ENCODE data around the gene SLC7A11.

Gene SLC7A11

GRCh38 chr4:138252551-138252950, 10.4 kb upstream of the SLC7A11 start:
- POLR2A ChIA-PET: no interaction called here
- TF ChIP-seq FOXM1 (IDR thresholded peaks at IDR 0.05; ENCODE audit: borderline replicate concordance) (no peak), BHLHE40 (IDR thresholded peaks at IDR 0.05; ENCODE audit: borderline replicate concordance) (no peak)
- DNase-seq (ENCODE audit: extremely low spot score): no peak
- CTCF ChIA-PET: no interaction called here

DNA sequence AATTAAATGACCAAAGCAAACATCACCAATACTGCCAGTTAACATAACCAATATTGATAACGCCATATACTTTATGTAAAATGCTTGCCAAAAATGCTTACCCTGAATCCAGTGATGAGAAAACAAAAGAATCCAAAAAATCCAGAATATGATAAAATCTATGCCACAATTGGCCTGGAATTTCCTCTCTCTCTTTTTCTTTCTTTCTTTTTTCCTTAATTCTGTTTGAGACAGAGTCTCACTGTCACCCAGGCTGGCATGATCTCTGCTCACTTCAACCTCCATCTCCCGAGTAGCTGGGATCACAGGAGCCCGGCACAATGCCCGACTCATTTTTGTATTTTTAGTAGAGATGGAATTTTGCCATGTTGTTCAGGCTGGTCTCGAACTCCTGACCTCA, 9.8 kb upstream of the SLC7A11 start:
- CTCF ChIA-PET: no interaction called here
- POLR2A ChIA-PET: no interaction called here
- DNase-seq (ENCODE audit: extremely low spot score): no peak
- TF ChIP-seq FOXM1 (IDR thresholded peaks at IDR 0.05; ENCODE audit: borderline replicate concordance) (no peak), FOXK2 (IDR thresholded peaks at IDR 0.05) (no peak), SUZ12 (IDR thresholded peaks at IDR 0.05) (no peak)

DNA sequence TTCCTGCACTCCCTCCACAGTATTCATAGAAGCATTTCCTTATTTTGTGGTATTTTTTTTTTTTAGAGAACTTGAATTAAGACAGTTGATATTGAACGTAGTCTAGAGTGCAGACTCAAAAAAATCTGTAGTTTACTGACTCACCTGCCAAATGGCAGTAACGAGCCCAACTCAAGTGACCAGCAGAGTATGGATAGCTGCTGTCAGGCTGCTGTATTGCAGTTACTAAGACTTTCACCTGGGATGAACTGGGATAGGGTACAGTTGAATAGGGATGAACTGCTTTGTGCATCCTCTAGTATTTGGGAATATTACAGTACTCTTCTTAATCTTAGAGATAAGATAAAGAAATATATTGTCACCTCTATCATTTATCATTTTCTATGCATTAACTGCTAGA, 7.0 kb upstream of the SLC7A11 start:
- ChIA-PET CTCF (no interaction called here), POLR2A (no interaction called here)
- no peak for TF ChIP-seq SP1 (IDR thresholded peaks at IDR 0.05)
- TF ChIP-seq FOXK2 (IDR thresholded peaks at IDR 0.05): no peak
- no peak for TF ChIP-seq BHLHE40 (IDR thresholded peaks at IDR 0.05; ENCODE audit: borderline replicate concordance)
- TF ChIP-seq FOXA1 (IDR thresholded peaks at IDR 0.05): no peak
- no peak for TF ChIP-seq HDGF (IDR thresholded peaks at IDR 0.05; ENCODE audit: borderline replicate concordance)
- no peak for TF ChIP-seq L3MBTL2 (conservative IDR thresholded peaks at IDR 0.05)
- no peak for TF ChIP-seq LEF1 (IDR thresholded peaks at IDR 0.05; ENCODE audit: borderline replicate concordance)
- no peak for TF ChIP-seq SUZ12 (IDR thresholded peaks at IDR 0.05)
- no peak for TF ChIP-seq ARNT (IDR thresholded peaks at IDR 0.05)
- DNase-seq (ENCODE audit: extremely low spot score): no peak

DNA sequence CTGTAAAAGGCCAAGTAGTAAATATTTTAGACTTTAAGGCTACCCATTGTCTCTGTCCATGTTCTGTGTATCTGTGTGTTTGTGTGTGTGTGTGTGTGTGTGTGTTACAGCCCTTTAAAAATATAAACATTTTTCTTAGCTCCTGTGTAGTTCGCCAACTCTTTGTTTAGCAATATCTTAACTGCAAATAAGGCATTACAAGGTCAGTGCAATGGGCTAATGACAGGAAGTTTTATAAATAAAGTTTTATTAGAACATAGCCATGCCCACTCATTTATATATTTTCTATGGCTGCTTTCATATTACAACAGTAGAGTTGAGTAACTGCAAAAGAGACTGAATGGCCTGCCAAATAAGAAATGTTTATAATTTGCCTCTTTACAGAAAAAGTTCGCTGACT, 5.9 kb upstream of the SLC7A11 start:
- no peak for DNase-seq (ENCODE audit: extremely low spot score)
- TF ChIP-seq ELF4 (IDR thresholded peaks at IDR 0.05) (no peak), HDGF (IDR thresholded peaks at IDR 0.05; ENCODE audit: borderline replicate concordance) (no peak), ARNT (IDR thresholded peaks at IDR 0.05) (no peak), PKNOX1 (IDR thresholded peaks at IDR 0.05) (no peak)
- CTCF ChIA-PET: no interaction called here
- POLR2A ChIA-PET: no interaction called here

GRCh38 chr4:138247643-138248042, 5.5 kb upstream of the SLC7A11 start:
- CTCF ChIA-PET: interaction anchor here (0.6 kb wide), 1 partner anchor 52 kb away, joined by 3 read pairs; no protein-coding TSS in a partner anchor

GRCh38 chr4:138243369-138243768, 1.2 kb upstream of the SLC7A11 start:
- CTCF ChIA-PET: no interaction called here
- POLR2A ChIA-PET: no interaction called here
- TF ChIP-seq PKNOX1 (IDR thresholded peaks at IDR 0.05): no peak
- TF ChIP-seq ZNF384 (IDR thresholded peaks at IDR 0.05): no peak
- no peak for TF ChIP-seq FOXM1 (IDR thresholded peaks at IDR 0.05; ENCODE audit: borderline replicate concordance)
- no peak for TF ChIP-seq FOXK2 (IDR thresholded peaks at IDR 0.05)
- no peak for TF ChIP-seq TARDBP (IDR thresholded peaks at IDR 0.05)
- no peak for TF ChIP-seq SP1 (IDR thresholded peaks at IDR 0.05)
- TF ChIP-seq SUZ12 (IDR thresholded peaks at IDR 0.05): no peak
- no peak; the same call in 1 of the 2 replicates for TF ChIP-seq L3MBTL2 (conservative IDR thresholded peaks at IDR 0.05)
- TF ChIP-seq ELF4 (IDR thresholded peaks at IDR 0.05): no peak
- no peak for TF ChIP-seq LEF1 (IDR thresholded peaks at IDR 0.05; ENCODE audit: borderline replicate concordance)
- TF ChIP-seq ARNT (IDR thresholded peaks at IDR 0.05): no peak
- TF ChIP-seq NFRKB (IDR thresholded peaks at IDR 0.05): no peak
- no peak for TF ChIP-seq HDGF (IDR thresholded peaks at IDR 0.05; ENCODE audit: borderline replicate concordance)
- TF ChIP-seq BHLHE40 (IDR thresholded peaks at IDR 0.05; ENCODE audit: borderline replicate concordance): no peak
- TF ChIP-seq CTBP1 (IDR thresholded peaks at IDR 0.05; ENCODE audit: borderline replicate concordance): no peak
- no peak for TF ChIP-seq FOXA1 (IDR thresholded peaks at IDR 0.05)
- no peak for DNase-seq (ENCODE audit: extremely low spot score)

More at GRCh38 chr4:138247643-138248042, 5.5 kb upstream of the SLC7A11 start:
- DNase-seq (ENCODE audit: extremely low spot score): no peak
- no peak for TF ChIP-seq CTBP1 (IDR thresholded peaks at IDR 0.05; ENCODE audit: borderline replicate concordance)
- TF ChIP-seq FOXK2 (IDR thresholded peaks at IDR 0.05): no peak
- no peak for TF ChIP-seq L3MBTL2 (conservative IDR thresholded peaks at IDR 0.05)
- TF ChIP-seq ZNF384 (IDR thresholded peaks at IDR 0.05): no peak
- TF ChIP-seq FOXA1 (IDR thresholded peaks at IDR 0.05): no peak
- TF ChIP-seq HDGF (IDR thresholded peaks at IDR 0.05; ENCODE audit: borderline replicate concordance): no peak
- no peak for TF ChIP-seq NFRKB (IDR thresholded peaks at IDR 0.05)
- TF ChIP-seq BHLHE40 (IDR thresholded peaks at IDR 0.05; ENCODE audit: borderline replicate concordance): no peak
- TF ChIP-seq PKNOX1 (IDR thresholded peaks at IDR 0.05): no peak
- POLR2A ChIA-PET: interaction anchor here (0.8 kb wide), 1 partner anchor 727 kb away, joined by 3 read pairs; no protein-coding TSS in a partner anchor

- no peak for DNase-seq (ENCODE audit: extremely low spot score)
- ChIA-PET CTCF (no interaction called here), POLR2A (interaction anchor here (0.7 to 1.7 kb wide), 10 partner anchors 9 to 172 kb away, joined by 3 to 6 read pairs (median 4); no protein-coding TSS in a partner anchor)
- no peak for TF ChIP-seq CTBP1 (IDR thresholded peaks at IDR 0.05; ENCODE audit: borderline replicate concordance)
- no peak for TF ChIP-seq HDGF (IDR thresholded peaks at IDR 0.05; ENCODE audit: borderline replicate concordance)
- TF ChIP-seq FOXK2 (IDR thresholded peaks at IDR 0.05): no peak
- no peak for TF ChIP-seq LEF1 (IDR thresholded peaks at IDR 0.05; ENCODE audit: borderline replicate concordance)
- no peak for TF ChIP-seq BHLHE40 (IDR thresholded peaks at IDR 0.05; ENCODE audit: borderline replicate concordance)
- no peak for TF ChIP-seq ZNF384 (IDR thresholded peaks at IDR 0.05)
- no peak for TF ChIP-seq SUZ12 (IDR thresholded peaks at IDR 0.05)
- TF ChIP-seq ARNT (IDR thresholded peaks at IDR 0.05): no peak
- no peak for TF ChIP-seq ELF4 (IDR thresholded peaks at IDR 0.05)
- TF ChIP-seq PKNOX1 (IDR thresholded peaks at IDR 0.05): no peak
- TF ChIP-seq TARDBP (IDR thresholded peaks at IDR 0.05): no peak
- TF ChIP-seq SP1 (IDR thresholded peaks at IDR 0.05): no peak
- no peak for TF ChIP-seq NFRKB (IDR thresholded peaks at IDR 0.05)
Observed at GRCh38 chr4:138242834-138243156, 646 bp upstream of the SLC7A11 start.
